HG03354 (cell line): ENCODE measurements around the gene CMSS1.
"Not testable (repeated sequence)": the region's sequence is repeated elsewhere in the genome, so short reads cannot be mapped to it uniquely, and the experiment has no call there.

Experiments
- ATAC-seq: cut with Tn5 transposase; IDR thresholded peaks from one replicate; pipeline ENCODE4 v1.9.1; 2021; ENCODE audit warnings: mild to moderate bottlenecking; ENCODE audit not compliant: unreplicated experiment, poor library complexity, severe bottlenecking

CMSS1 gene

DNA sequence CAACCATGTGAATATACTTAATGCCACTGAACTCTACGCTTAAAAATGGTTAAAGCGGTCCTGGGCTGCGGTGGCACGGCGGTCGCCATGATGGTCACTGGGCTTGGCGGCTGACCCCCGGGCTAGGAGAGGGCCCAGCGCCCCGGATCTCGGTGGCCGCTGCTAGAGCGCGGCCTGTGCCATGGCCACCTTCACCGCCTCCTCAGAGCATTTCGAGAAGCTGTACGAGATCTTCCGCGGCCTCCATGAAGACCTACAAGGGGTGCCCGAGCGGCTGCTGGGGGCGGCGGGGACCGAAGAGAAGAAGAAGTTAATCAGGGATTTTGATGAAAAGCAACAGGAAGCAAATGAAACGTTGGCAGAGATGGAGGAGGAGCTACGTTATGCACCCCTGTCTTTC, 407.5 kb downstream of the CMSS1 start:
- ATAC-seq: no peak

DNA sequence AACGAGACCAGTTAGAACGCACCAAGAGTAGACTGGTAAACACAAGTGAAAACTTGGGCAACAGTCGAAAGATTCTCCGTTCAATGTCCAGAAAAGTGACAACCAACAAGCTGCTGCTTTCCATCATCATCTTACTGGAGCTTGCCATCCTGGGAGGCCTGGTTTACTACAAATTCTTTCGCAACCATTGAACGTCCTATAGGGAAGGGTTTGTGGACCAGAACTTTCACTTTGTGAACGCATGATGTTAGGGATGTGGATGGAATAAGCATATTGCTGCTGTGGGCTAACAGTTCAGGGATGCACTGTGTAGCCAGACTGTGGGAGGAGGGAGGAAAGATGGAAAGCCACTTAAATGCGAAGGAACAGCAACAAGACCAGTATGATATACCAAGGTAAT, 408.2 kb downstream of the CMSS1 start:
- no peak for ATAC-seq

DNA sequence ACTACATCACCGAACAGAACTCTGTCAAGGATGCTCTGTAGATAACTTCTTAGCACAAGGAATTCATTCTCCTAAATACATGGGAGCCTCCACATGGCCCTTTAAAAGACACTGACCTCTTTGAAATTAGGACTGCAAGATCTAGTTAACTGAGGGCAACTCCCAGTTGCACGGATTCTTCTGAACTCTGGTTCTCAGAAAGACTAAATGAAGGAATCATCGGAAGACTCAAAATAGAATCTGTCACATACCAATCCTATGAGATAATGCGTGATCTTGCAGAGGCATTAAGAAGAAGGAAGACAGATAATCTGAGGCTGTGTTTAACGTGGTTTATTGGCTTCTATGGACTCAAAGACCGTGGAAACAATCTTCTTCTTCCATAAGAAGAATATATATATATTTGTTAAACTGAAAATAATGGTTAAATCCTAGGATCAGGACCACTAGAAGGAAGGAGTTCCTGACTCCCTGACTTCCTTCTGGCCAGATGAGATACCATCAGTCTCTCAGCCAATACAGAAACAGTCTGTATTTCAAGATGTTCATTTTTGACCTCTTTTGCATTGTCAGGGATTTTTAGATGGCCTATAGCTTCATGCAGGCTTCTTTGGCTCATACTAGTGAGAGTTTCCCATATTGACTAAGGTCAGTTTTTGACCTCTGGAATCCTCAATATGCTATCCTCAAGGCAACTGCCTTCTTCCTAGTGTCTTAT, 409.2 kb downstream of the CMSS1 start:
- ATAC-seq: no peak

DNA sequence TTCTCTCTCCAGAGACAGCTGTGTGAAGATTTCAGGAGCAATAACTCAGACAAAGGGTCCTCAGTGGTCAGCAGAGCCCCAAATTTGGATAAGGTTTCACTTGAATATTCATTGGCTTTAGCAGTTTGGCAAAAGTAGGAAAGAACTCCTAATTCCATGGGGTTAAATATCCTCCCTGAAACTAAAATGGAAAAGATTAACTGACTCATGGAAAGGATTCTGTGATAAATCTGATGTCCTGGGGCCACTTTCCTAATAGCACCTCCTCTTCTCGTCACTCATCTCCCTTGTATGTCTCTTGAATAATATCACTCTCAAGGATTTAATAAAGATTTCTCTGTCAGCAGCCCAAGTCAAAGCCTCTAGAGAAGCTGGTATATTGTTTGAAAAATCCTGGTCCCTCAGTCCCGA, 409.9 kb downstream of the CMSS1 start:
- no peak for ATAC-seq

DNA sequence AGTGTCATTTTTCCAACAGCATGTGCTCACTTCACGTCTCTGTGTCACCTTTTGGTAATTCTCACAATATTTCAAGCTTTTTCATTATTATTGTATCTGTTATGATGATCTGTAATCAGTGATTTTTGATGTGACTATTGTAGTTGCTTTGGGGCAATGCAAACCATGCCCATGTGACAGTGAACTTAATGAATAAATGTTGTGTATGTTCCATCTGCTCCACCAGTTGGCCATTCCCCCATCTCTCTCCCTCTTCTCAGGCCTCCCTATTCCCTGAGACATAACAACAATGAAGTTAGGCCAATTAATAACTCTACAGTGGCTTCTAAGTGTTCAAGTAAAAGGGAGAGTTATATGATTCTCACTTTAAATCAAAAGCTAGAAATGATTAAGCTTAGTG, 410.6 kb downstream of the CMSS1 start:
- no peak for ATAC-seq

DNA sequence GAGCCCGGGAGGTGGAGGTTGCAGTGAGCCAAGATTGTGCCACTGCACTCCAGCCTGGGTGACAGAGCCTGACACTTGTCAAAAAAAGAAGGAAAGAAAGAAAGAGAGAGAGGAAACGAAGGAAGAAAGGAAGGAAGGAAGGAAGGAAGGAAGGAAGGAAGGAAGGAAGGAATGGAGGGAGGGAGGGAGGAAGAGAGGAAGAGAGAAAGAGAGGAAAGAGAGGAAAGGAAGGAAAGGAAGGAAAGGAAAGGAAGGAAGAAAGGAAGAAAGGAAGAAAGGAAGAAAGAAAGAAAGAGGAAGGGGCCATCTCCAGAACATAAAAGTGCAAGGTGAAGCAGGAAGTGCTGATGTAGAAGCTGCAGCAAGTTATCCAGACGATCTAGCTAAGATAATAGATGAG, 411.5 kb downstream of the CMSS1 start:
- ATAC-seq: not testable (repeated sequence)

DNA sequence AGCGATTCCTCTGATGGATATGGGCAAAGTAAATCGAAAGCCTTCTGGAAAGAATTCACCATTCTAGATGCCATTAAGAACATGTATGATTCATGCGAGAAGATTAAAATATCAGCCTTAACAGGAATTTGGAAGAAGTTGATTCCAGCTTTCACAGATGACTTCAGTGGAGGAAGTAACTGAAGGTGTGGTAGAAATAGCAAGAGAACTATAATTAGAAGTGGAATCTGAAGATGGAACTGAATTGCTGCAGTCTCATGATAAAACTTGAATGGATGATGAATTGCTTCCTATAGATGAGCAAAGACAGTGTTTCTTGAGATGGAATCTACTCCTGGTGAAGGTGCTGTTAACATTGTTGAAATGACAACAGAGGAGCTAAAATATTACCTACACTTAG, 413.0 kb downstream of the CMSS1 start:
- no peak for ATAC-seq
